GM04504 (cell line): ENCODE results near the gene HIP1.
"Not testable (repeated sequence)": the region's sequence is repeated elsewhere in the genome, so short reads cannot be mapped to it uniquely, and the experiment has no call there.

Experiments
- DNase-seq: peaks from one replicate; pipeline ENCODE4 v3.0.0-alpha.2; 2012; ENCODE audit warnings: low read depth

The HIP1 gene

GRCh38 chr7:75738604-75738974 is at the start of gene HIP1:
Gene HIP1, minus strand, starts transcription at chr7:75738941. Its CDS starts 21 bp downstream, at chr7:75738920.
- no peak for DNase-seq

- DNase-seq, result not testable (repeated sequence)
Measured at GRCh38 chr7:75788154-75788847, 49.6 kb upstream of the HIP1 start.

GRCh38 chr7:75783058-75783457 is 44.3 kb upstream of the HIP1 start:
- DNase-seq, result not testable (repeated sequence)

- DNase-seq, result not testable (repeated sequence)
Measured at GRCh38 chr7:75780647-75781273, 42.0 kb upstream of the HIP1 start.

GRCh38 chr7:75779516-75779915 is 40.8 kb upstream of the HIP1 start:
- DNase-seq, result not testable (repeated sequence)

- DNase-seq, result not testable (repeated sequence)
Measured at GRCh38 chr7:75779035-75779434, 40.3 kb upstream of the HIP1 start.

- DNase-seq, result peak; percentile 87
Measured at GRCh38 chr7:75776295-75776971, 37.7 kb upstream of the HIP1 start.

GRCh38 chr7:75773958-75774357 is 35.2 kb upstream of the HIP1 start:
- not testable (repeated sequence) for DNase-seq

GRCh38 chr7:75772081-75773077 is 33.6 kb upstream of the HIP1 start, which contains the start of gene CCL26:
Gene CCL26, minus strand, starts transcription at chr7:75772211. Its CDS starts 35 bp downstream, at chr7:75772176.
- DNase-seq, result peak; percentile 90

GRCh38 chr7:75771224-75771623 is 32.5 kb upstream of the HIP1 start:
- DNase-seq, result peak; percentile 76

GRCh38 chr7:75762350-75762917 is 23.7 kb upstream of the HIP1 start:
- peak; percentile 56 for DNase-seq

GRCh38 chr7:75761801-75762200 is 23.1 kb upstream of the HIP1 start:
- DNase-seq, result not testable (repeated sequence)

- DNase-seq, result no peak
Measured at GRCh38 chr7:75758491-75758890, 19.8 kb upstream of the HIP1 start.

- no peak for DNase-seq
Measured at GRCh38 chr7:75757860-75758259, 19.1 kb upstream of the HIP1 start.

- no peak for DNase-seq
Measured at GRCh38 chr7:75756991-75757676, 18.4 kb upstream of the HIP1 start.

GRCh38 chr7:75756206-75756990 is 17.7 kb upstream of the HIP1 start:
- DNase-seq, result no peak

- no peak for DNase-seq
Measured at GRCh38 chr7:75743455-75743859, 4.7 kb upstream of the HIP1 start.

GRCh38 chr7:75740846-75741497 is 2.2 kb upstream of the HIP1 start:
- DNase-seq, result no peak
